Measurements from ENCODE around the gene CPHXL. TPM values are rescaled to one million over a fixed set of nuclear protein-coding genes. Genes with fewer than 3 reads are reported as not detected.

The CPHXL gene
- total RNA-seq, 1 experiment from 2014 or later: not detected

- no peak for TF ChIP-seq REST (IDR thresholded peaks at IDR 0.05; ENCODE audit: low read depth)
- no peak for TF ChIP-seq ZNF274 (IDR thresholded peaks at IDR 0.05; ENCODE audit: low read depth, low read length)
These were observed 24.0 kb downstream of the CPHXL start (continued) for GRCh38 chr16:75702242-75702641.

GRCh38 chr16:75701361-75701760, 24.9 kb downstream of the CPHXL start, which contains the start of gene DUXB:
DUXB (minus strand) TSS chr16:75701461; CDS start chr16:75701418, 43 bp downstream.
- CTCF ChIA-PET: no interaction called here
- intact Hi-C loops (cut with micrococcal nuclease): no loop called here
- no peak within 1 kb of the TSS for H3K27ac ChIP-seq (ENCODE audit: low read depth, low read length)
- POLR2A ChIA-PET: no interaction called here
- H3K79me2 ChIP-seq (ENCODE audit: insufficient read depth, low read length): no peaks in the 10 kb centered on the region
- no peaks in the 10 kb centered on the region for H4K20me1 ChIP-seq (ENCODE audit: insufficient read depth)
- DNase-seq (ENCODE audit: low read depth, low spot score) (no peak), ATAC-seq (no peak)
- no peak within 1 kb of the TSS for H3K4me3 ChIP-seq (replicated peaks in 1 of 2; ENCODE audit: low read depth in 1 of 2, low read length in 2 of 2)
- TF ChIP-seq CEBPB (IDR thresholded peaks at IDR 0.05; ENCODE audit: low read depth) (no peak), RAD21 (IDR thresholded peaks at IDR 0.05; ENCODE audit: low read depth) (no peak), ELF1 (IDR thresholded peaks at IDR 0.05; ENCODE audit: borderline replicate concordance, low read depth) (no peak), SRF (IDR thresholded peaks at IDR 0.05; ENCODE audit: low read depth) (no peak), ZFX (IDR thresholded peaks at IDR 0.05) (no peak), JUND (IDR thresholded peaks at IDR 0.05) (no peak), SIN3A (IDR thresholded peaks at IDR 0.05; ENCODE audit: low read depth) (no peak), ZBTB33 (IDR thresholded peaks at IDR 0.05; ENCODE audit: extremely low read depth, insufficient replicate concordance, low read length) (no peak), SP1 (IDR thresholded peaks at IDR 0.05; ENCODE audit: low read depth) (no peak), POLR2AphosphoS5 (IDR thresholded peaks at IDR 0.05; ENCODE audit: low read depth, low read length) (no peak)
- RAD21 ChIA-PET (ENCODE audit: low non-redundant PET in 1 of 2, low total read pairs in 2 of 2, uncharacterized antibody in 2 of 2, unreplicated experiment in 2 of 2): no interaction called here
- no peaks in the 10 kb centered on the region for H3K4me1 ChIP-seq (ENCODE audit: control insufficient read depth in 1 of 2, insufficient read depth in 2 of 2, low read length in 2 of 2)
- no TSS peak for BruUV-seq (replicated peaks)
- peaks cover 4% of the 10 kb centered on the region; the same call in 1 of the 2 replicates for H3K27me3 ChIP-seq (ENCODE audit: insufficient read depth, low read length)
- H3K4me2 ChIP-seq (ENCODE audit: low read length): no peak within 1 kb of the TSS
- H3K9me2 ChIP-seq (ENCODE audit: insufficient read depth): no peaks in the 10 kb centered on the region
- H3K9me3 ChIP-seq (ENCODE audit: control insufficient read depth in 1 of 2, insufficient read depth in 1 of 2, low read depth in 1 of 2, low read length in 2 of 2): no peaks in the 10 kb centered on the region
- H2AFZ ChIP-seq (ENCODE audit: low read depth, low read length, poor library complexity, severe bottlenecking): no peak within 1 kb of the TSS
- H3K36me3 ChIP-seq (ENCODE audit: control insufficient read depth in 1 of 2, insufficient read depth in 2 of 2, low read length in 2 of 2): no peaks in the 10 kb centered on the region
- H3K9ac ChIP-seq (ENCODE audit: low read length): no peak within 1 kb of the TSS

Data from HCT116 (cell line).